GM12878 (cell line): Measurements from ENCODE around the gene MAGI1. TPM values are rescaled to one million over a fixed set of nuclear protein-coding genes. Genes with fewer than 3 reads are reported as not detected.

Experiments used
- ATAC-seq: fragments of 200-7000 bp; cut with Tn5 transposase; 3 replicates; pipeline ENCODE4 v1.9.1; 2020; ENCODE audit warnings: mild to moderate bottlenecking, moderate library complexity
- BruUV-seq: library from RNA; stranded (reverse); fragments of 400-500 nt; replicated peaks from 2 replicates; lab custom pipeline; 2021; lab: Mats Ljungman, UMichigan
- CTCF ChIA-PET: fragments of 300-600 bp; sonication (Branson Sonifier 250); formaldehyde crosslinking; extraction: SDS; loops from one replicate; lab custom pipeline; 2021; ENCODE audit warnings: inconsistent platforms; lab: Yijun Ruan, JAX
- POLR2A ChIA-PET: fragments of 350-600 bp; formaldehyde crosslinking; extraction: SDS; loops from one replicate; lab custom pipeline; 2021; ENCODE audit warnings: inconsistent platforms; lab: Charles Lee
- RAD21 ChIA-PET: fragments of 300-600 bp; sonication (Branson Sonifier 250); formaldehyde crosslinking; loops from one replicate; lab custom pipeline; 2023; ENCODE audit warnings: antibody characterized with exemption; ENCODE audit not compliant: unreplicated experiment; lab: Charles Lee
- SMC1A ChIA-PET: fragments of 300-600 bp; sonication (Branson Sonifier 250); formaldehyde crosslinking; loops from one replicate; lab custom pipeline; 2023; ENCODE audit not compliant: unreplicated experiment, uncharacterized antibody; lab: Charles Lee
- DNase-seq: peaks from one replicate; pipeline ENCODE4 v3.0.0-alpha.2; 2011; ENCODE audit warnings: low read depth, low spot score
- FAIRE-seq: peaks from 3 replicates; lab custom pipeline; 2011; peaks lifted over from hg19 to GRCh38; lab: Jason Lieb, UNC
- H2AFZ ChIP-seq: 2 replicates; pipeline ENCODE4 v1.6.0; 2011; ENCODE audit warnings: low read depth, low read length, control low read depth; ENCODE audit not compliant: control insufficient read depth
- H3K27ac ChIP-seq: 2 replicates; pipeline ENCODE4 v1.5.1; 2011; ENCODE audit warnings: control low read depth; ENCODE audit not compliant: control insufficient read depth, insufficient read depth
- H3K27me3 ChIP-seq, 2 experiments: replicated peaks in 1 of 2; 2 replicates each; pipeline versions ENCODE4 v1.6.0 to v1.6.1; 2011; ENCODE audit warnings: low read length in 1 of 2; ENCODE audit not compliant: control insufficient read depth in 2 of 2, insufficient read depth in 2 of 2
- H3K36me3 ChIP-seq, 2 experiments: 2 replicates each; pipeline ENCODE4 v1.5.1; 2011; ENCODE audit warnings: low read length in 1 of 2; ENCODE audit not compliant: control insufficient read depth in 2 of 2, insufficient read depth in 2 of 2
- H3K4me1 ChIP-seq: 2 replicates; pipeline ENCODE4 v1.6.1; 2011; ENCODE audit warnings: mild to moderate bottlenecking, low read length, moderate library complexity, mixed read lengths; ENCODE audit not compliant: control insufficient read depth, insufficient read depth
- H3K4me2 ChIP-seq: 2 replicates; pipeline ENCODE4 v1.6.0; 2011; ENCODE audit warnings: control low read depth; ENCODE audit not compliant: control insufficient read depth, insufficient read depth
- H3K4me3 ChIP-seq: fragments of 200-600 bp; sonication (generic); 2 replicates; pipeline ENCODE4 v1.5.1; 2016
- H3K79me2 ChIP-seq: 2 replicates; pipeline ENCODE4 v1.6.0; 2011; ENCODE audit warnings: low read length; ENCODE audit not compliant: control insufficient read depth, insufficient read depth
- H3K9ac ChIP-seq: 2 replicates; pipeline ENCODE4 v1.8.0; 2011; ENCODE audit warnings: low read length, control low read depth, mixed read lengths; ENCODE audit not compliant: control insufficient read depth, insufficient read depth
- H3K9me3 ChIP-seq: replicated peaks from 3 replicates; pipeline ENCODE4 v1.5.1; 2011; ENCODE audit warnings: mild to moderate bottlenecking, low read length; ENCODE audit not compliant: control insufficient read depth, insufficient read depth
- H4K20me1 ChIP-seq: 2 replicates; pipeline ENCODE4 v1.6.0; 2011; ENCODE audit not compliant: control insufficient read depth, insufficient read depth
- BACH1 ChIP-seq: fragments of 450-650 bp; IDR thresholded peaks from 2 replicates; pipeline ENCODE4 v1.6.1; 2017; ENCODE audit warnings: mild to moderate bottlenecking, borderline replicate concordance
- BCL3 ChIP-seq: IDR thresholded peaks from 2 replicates; pipeline ENCODE4 v1.6.1; 2011; ENCODE audit warnings: borderline replicate concordance, low read depth, mild to moderate bottlenecking, moderate library complexity, low read length; ENCODE audit not compliant: insufficient read depth, poor library complexity, severe bottlenecking
- CHD1 ChIP-seq: IDR thresholded peaks from 2 replicates; pipeline ENCODE4 v1.6.1; 2012; ENCODE audit warnings: low read depth, low read length, improper control_type of control experiment
- DPF2 ChIP-seq: fragments of 450-650 bp; IDR thresholded peaks from 2 replicates; pipeline ENCODE4 v1.6.1; 2017; ENCODE audit warnings: mild to moderate bottlenecking
- FOXM1 ChIP-seq: IDR thresholded peaks from 2 replicates; pipeline ENCODE4 v1.6.1; 2012; ENCODE audit warnings: low read depth, mild to moderate bottlenecking, inconsistent platforms, low read length, moderate library complexity
- NFXL1 ChIP-seq: fragments of 450-650 bp; IDR thresholded peaks from 2 replicates; pipeline ENCODE4 v1.6.1; 2017; ENCODE audit warnings: antibody characterized with exemption, mild to moderate bottlenecking, borderline replicate concordance
- POLR2AphosphoS5 ChIP-seq: IDR thresholded peaks from 2 replicates; pipeline ENCODE4 v1.6.1; 2011; ENCODE audit warnings: mild to moderate bottlenecking, low read length, inconsistent platforms
- SKIL ChIP-seq: fragments of 450-650 bp; IDR thresholded peaks from 2 replicates; pipeline ENCODE4 v1.6.1; 2017; ENCODE audit warnings: mild to moderate bottlenecking, low read depth, inconsistent platforms; ENCODE audit not compliant: poor library complexity, severe bottlenecking
- SMAD1 ChIP-seq: fragments of 450-650 bp; IDR thresholded peaks from 2 replicates; pipeline ENCODE4 v1.6.1; 2018; ENCODE audit warnings: mild to moderate bottlenecking, low read depth; ENCODE audit not compliant: partially characterized antibody
- SMC3 ChIP-seq: IDR thresholded peaks from 2 replicates; pipeline ENCODE4 v1.6.1; 2011; ENCODE audit warnings: low read length, improper control_type of control experiment, borderline replicate concordance
- SUZ12 ChIP-seq: fragments of 200-600 bp; sonication (generic); IDR thresholded peaks from one replicate; pipeline ENCODE4 v1.6.1; 2018; ENCODE audit warnings: antibody characterized with exemption, mild to moderate bottlenecking; ENCODE audit not compliant: unreplicated experiment
- ZNF274 ChIP-seq: IDR thresholded peaks from one replicate; pipeline ENCODE4 v1.8.0; 2011; ENCODE audit not compliant: insufficient read length, insufficient read depth
- WGBS: methylation state at CpG from one replicate; pipeline ENCODE4 v1.1.6; 2016; ENCODE audit warnings: low lambda C conversion rate; ENCODE audit not compliant: insufficient replicate concordance, insufficient coverage; ENCODE audit errors: missing lambda C conversion rate; 5-methylcytosine and 5-hydroxymethylcytosine counted together
- in situ Hi-C: fragments of 300-500 bp; cut with MboI; formaldehyde crosslinking; loops from 9 replicates; pipeline ENCODE4 v1.14.3; 2018; ENCODE audit warnings: mixed read lengths
- intact Hi-C: fragments of 100-400 bp; cut with micrococcal nuclease; formaldehyde crosslinking; loops from one replicate; pipeline ENCODE4 v1.14.2; 2022; ENCODE audit not compliant: unreplicated experiment
- polyA plus RNA-seq, 11 experiments: library from polyadenylated mRNA; depleted of rRNA in 4 of 11; unstranded in 6 of 11; stranded (reverse) in 5 of 11; fragments of >200 nt; fragmentation: Nextera tagmentation in 4 of 11; fragmentation: Illumina TruSeq in 1 of 11; extraction: Ambion mirVana in 4 of 11; extraction: Trizol in 1 of 11; gene quantifications; 1 replicate in 1 of 11; 2 replicates in 10 of 11; pipeline versions ENCODE4 v1.2.1 to v1.2.3, GENCODE V29; 2011 to 2016; ENCODE audit warnings: inconsistent platforms in 2 of 11, missing spikeins in 2 of 11, low read depth in 1 of 11
- total RNA-seq, 4 experiments: library from RNA; depleted of rRNA in 3 of 4; stranded (reverse); fragments of >200 nt in 3 of 4; fragmentation: Illumina TruSeq in 1 of 4; extraction: Trizol in 1 of 4; gene quantifications; 2 replicates each; pipeline versions ENCODE4 v1.2.1 to v1.2.3, GENCODE V29; 2013 to 2021
- TF ChIP-seq, protein P1 (sequence below): fragments of 450-650 bp; formaldehyde crosslinking; IDR thresholded peaks from 2 replicates; pipeline ENCODE4 v1.4.0; 2022; ENCODE audit warnings: mild to moderate bottlenecking, moderate library complexity

Gene MAGI1
- total and polyA plus RNA-seq, 10 of the 15 experiments (the other 5 are each of a cell fraction or from before 2014, with no cell fraction given): 0.02 to 3.3 (median 0.29) TPM; not detected in 1

DNA sequence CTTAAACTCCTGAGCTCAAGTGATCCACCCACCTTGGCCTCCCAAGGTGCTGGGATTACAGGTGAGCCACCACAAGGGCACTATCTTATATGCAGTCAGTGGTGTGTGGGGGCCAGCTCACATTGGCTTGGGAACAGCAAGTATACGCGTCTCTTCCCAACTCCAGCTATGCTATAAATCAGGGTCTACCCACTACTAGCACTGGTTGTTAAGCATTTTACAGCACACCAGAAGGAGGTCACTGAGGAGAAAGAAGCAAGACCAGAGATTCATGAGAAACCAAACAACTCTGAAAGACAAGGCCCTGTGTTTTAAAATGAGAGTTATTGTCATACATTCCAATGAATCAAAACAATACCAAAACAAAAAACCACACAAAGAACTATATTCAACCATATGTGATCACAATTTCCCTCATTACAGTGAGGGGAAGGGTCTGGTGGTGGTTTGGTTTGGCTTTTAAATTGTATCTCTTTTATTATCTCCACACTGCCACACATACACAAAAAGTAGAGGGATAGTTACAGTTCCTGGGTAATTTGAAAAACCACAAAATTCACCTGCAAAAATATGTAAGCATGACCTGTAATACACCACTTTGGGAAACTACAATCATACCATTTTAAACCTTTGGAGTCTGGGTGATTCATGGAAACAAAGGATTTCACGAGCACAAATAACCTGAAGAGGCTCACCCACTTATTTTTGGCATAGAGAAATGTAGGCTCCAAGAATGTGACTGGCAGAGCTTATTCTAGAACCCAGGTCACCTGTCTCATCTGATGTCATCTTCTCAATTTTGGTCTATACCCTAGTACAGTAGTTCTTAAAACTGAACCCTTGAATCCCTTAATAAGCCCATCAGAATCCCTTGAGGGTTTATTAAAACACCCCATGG is 5.2 kb downstream of the MAGI1 start:
- Histone ChIP-seq H2AFZ (no peak overlapping the region), H4K20me1 (no peaks in the 10 kb centered on the region), H3K79me2 (no peaks in the 10 kb centered on the region), H3K27me3 (peaks cover 0 to 2% of the 10 kb centered on the region in 2 experiments; a peak in 1 of 4 replicates), H3K9ac (no peak overlapping the region), H3K36me3 (no peaks in the 10 kb centered on the region), H3K9me3 (no peaks in the 10 kb centered on the region; the same call in 2 of the 3 replicates), H3K4me2 (no peak overlapping the region), H3K27ac (no peak overlapping the region), H3K4me3 (no peak overlapping the region), H3K4me1 (no peaks in the 10 kb centered on the region)
- in situ Hi-C loops (no loop called here), intact Hi-C loops (no loop called here)
- ATAC-seq (no peak; the same call in 1 of the 3 replicates), FAIRE-seq (no peak), DNase-seq (no peak)
- no TSS peak for BruUV-seq
- WGBS: 67% methylated on average over 3 of the region's 3 CpGs
- ChIA-PET POLR2A (interaction anchor here (0.6 kb wide), 1 partner anchor 57 kb away, joined by 3 read pairs; no protein-coding TSS in a partner anchor), RAD21 (no interaction called here), SMC1A (no interaction called here), CTCF (no interaction called here)
- TF ChIP-seq FOXM1: no peak
- TF ChIP-seq, protein P1, sequence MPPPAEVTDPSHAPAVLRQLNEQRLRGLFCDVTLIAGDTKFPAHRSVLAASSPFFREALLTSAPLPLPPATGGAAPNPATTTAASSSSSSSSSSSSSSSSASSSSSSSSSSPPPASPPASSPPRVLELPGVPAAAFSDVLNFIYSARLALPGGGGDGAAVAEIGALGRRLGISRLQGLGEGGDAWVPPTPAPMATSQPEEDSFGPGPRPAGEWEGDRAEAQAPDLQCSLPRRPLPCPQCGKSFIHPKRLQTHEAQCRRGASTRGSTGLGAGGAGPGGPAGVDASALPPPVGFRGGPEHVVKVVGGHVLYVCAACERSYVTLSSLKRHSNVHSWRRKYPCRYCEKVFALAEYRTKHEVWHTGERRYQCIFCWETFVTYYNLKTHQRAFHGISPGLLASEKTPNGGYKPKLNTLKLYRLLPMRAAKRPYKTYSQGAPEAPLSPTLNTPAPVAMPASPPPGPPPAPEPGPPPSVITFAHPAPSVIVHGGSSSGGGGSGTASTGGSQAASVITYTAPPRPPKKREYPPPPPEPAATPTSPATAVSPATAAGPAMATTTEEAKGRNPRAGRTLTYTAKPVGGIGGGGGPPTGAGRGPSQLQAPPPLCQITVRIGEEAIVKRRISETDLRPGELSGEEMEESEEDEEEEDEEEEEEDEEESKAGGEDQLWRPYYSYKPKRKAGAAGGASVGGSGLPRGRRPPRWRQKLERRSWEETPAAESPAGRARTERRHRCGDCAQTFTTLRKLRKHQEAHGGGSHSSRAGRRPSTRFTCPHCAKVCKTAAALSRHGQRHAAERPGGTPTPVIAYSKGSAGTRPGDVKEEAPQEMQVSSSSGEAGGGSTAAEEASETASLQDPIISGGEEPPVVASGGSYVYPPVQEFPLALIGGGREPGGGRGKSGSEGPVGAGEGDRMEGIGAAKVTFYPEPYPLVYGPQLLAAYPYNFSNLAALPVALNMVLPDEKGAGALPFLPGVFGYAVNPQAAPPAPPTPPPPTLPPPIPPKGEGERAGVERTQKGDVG (CRISPR knock-in tag): no peak
- no peak for TF ChIP-seq BCL3
- TF ChIP-seq NFXL1: no peak
- no peak for TF ChIP-seq BACH1
- no peak for TF ChIP-seq SMAD1
- no peak for TF ChIP-seq SMC3
- no peak for TF ChIP-seq SUZ12
- TF ChIP-seq DPF2: no peak
- TF ChIP-seq SKIL: no peak
- no peak for TF ChIP-seq CHD1
- TF ChIP-seq POLR2AphosphoS5: no peak
- no peak for TF ChIP-seq ZNF274
